Caco-2 (cell line): ENCODE results near the gene HEPACAM. TPM values are rescaled to one million over a fixed set of nuclear protein-coding genes. Genes with fewer than 3 reads are reported as not detected.

Experiments used
- BruUV-seq: library from RNA; stranded (reverse); fragments of 400-500 nt; replicated peaks from 2 replicates; lab custom pipeline; 2021; lab: Mats Ljungman, UMichigan
- CTCF ChIA-PET: fragments of 300-600 bp; sonication (Branson Sonifier 250); formaldehyde crosslinking; loops from one replicate; lab custom pipeline; 2022; ENCODE audit warnings: antibody characterized with exemption; lab: Charles Lee
- POLR2A ChIA-PET: fragments of 300-600 bp; sonication (Branson Sonifier 250); formaldehyde crosslinking; loops from one replicate; lab custom pipeline; 2022; ENCODE audit warnings: antibody characterized with exemption; lab: Charles Lee
- DNase-seq, 2 experiments: peaks; one replicate each; pipeline versions ENCODE4 v3.0.0 to v3.0.0-alpha.2; 2020 to 2022
- H3K27me3 ChIP-seq: replicated peaks from 2 replicates; pipeline ENCODE4 v1.6.0; 2011; ENCODE audit warnings: low read length; ENCODE audit not compliant: control insufficient read depth, insufficient read depth
- H3K36me3 ChIP-seq: 2 replicates; pipeline ENCODE4 v1.5.1; 2011; ENCODE audit warnings: low read length; ENCODE audit not compliant: control insufficient read depth, insufficient read depth
- H3K4me1 ChIP-seq: fragments of 250-450 bp; sonication (Bioruptor Pico); 2 replicates; pipeline ENCODE4 v1.5.1; 2020; ENCODE audit warnings: mild to moderate bottlenecking
- H3K4me3 ChIP-seq: 2 replicates; pipeline ENCODE4 v1.5.1; 2011; ENCODE audit warnings: low read depth, mild to moderate bottlenecking, control low read depth, low read length
- H3K9me3 ChIP-seq: fragments of 250-450 bp; sonication (Bioruptor Pico); 2 replicates; pipeline ENCODE4 v1.5.1; 2020; ENCODE audit warnings: mild to moderate bottlenecking, moderate library complexity
- H3K27ac Mint-ChIP-seq: one replicate; pipeline ENCODE4 v1.8.0; 2022; ENCODE audit warnings: mixed read lengths; ENCODE audit not compliant: unreplicated experiment
- H3K27me3 Mint-ChIP-seq: one replicate; pipeline ENCODE4 v1.8.0; 2022; ENCODE audit warnings: mixed read lengths; ENCODE audit not compliant: insufficient read depth, unreplicated experiment
- H3K36me3 Mint-ChIP-seq: one replicate; pipeline ENCODE4 v1.8.0; 2022; ENCODE audit warnings: mild to moderate bottlenecking, mixed read lengths; ENCODE audit not compliant: insufficient read depth, unreplicated experiment
- H3K4me1 Mint-ChIP-seq: one replicate; pipeline ENCODE4 v1.8.0; 2022; ENCODE audit warnings: low read depth, mixed read lengths; ENCODE audit not compliant: unreplicated experiment
- H3K4me3 Mint-ChIP-seq: one replicate; pipeline ENCODE4 v1.8.0; 2022; ENCODE audit warnings: mild to moderate bottlenecking, moderate library complexity, mixed read lengths; ENCODE audit not compliant: unreplicated experiment
- H3K9me3 Mint-ChIP-seq: one replicate; pipeline ENCODE4 v1.8.0; 2022; ENCODE audit warnings: mixed read lengths; ENCODE audit not compliant: unreplicated experiment
- CTCF ChIP-seq, 2 experiments: fragments of 200-600 bp in 1 of 2; IDR thresholded peaks; 1 replicate in 1 of 2; 2 replicates in 1 of 2; pipeline versions ENCODE4 v1.5.1 to v1.8.0; 2011 to 2022; ENCODE audit warnings: antibody characterized with exemption in 1 of 2, control low read depth in 1 of 2, inconsistent platforms in 1 of 2, low read depth in 1 of 2, low read length in 1 of 2, mild to moderate bottlenecking in 1 of 2, moderate library complexity in 1 of 2; ENCODE audit not compliant: insufficient read depth in 1 of 2, severe bottlenecking in 1 of 2, unreplicated experiment in 1 of 2
- intact Hi-C: fragments of 100-400 bp; cut with micrococcal nuclease; formaldehyde crosslinking; loops from one replicate; pipeline ENCODE4 v1.10.0; 2022; ENCODE audit not compliant: unreplicated experiment
- total RNA-seq: library from RNA; stranded (reverse); gene quantifications from 2 replicates; pipeline ENCODE4 v1.2.3, GENCODE V29; 2022

HEPACAM gene
- total RNA-seq, 1 experiment from 2014 or later: 0.11 TPM

GRCh38 chr11:124877910-124878758 is 57.7 kb downstream of the HEPACAM start:
- Histone ChIP-seq H3K4me3 (no peak overlapping the region), H3K27me3 (no peaks in the 10 kb centered on the region), H3K9me3 (no peaks in the 10 kb centered on the region), H3K4me1 (peaks cover 19% of the 10 kb centered on the region), H3K36me3 (no peaks in the 10 kb centered on the region)
- H3K27me3 Mint-ChIP-seq: peaks cover 12% of the 10 kb centered on the region
- ChIA-PET CTCF (interaction anchor here (0.5 to 1.1 kb wide), 2 partner anchors 9 to 100 kb away, joined by 3 read pairs; no protein-coding TSS in a partner anchor), POLR2A (no interaction called here)
- H3K36me3 Mint-ChIP-seq: no peaks in the 10 kb centered on the region
- TF ChIP-seq CTCF (IDR thresholded peaks at IDR 0.05; ENCODE audit: insufficient read depth in 1 of 2, low read depth in 1 of 2, low read length in 1 of 2, severe bottlenecking in 1 of 2, unreplicated experiment in 1 of 2): no peak
- peak in 1 of 2 experiments; percentile 34 for DNase-seq
- H3K4me3 Mint-ChIP-seq: peak overlapping the region; percentile 80
- H3K9me3 Mint-ChIP-seq: no peaks in the 10 kb centered on the region
- no TSS peak for BruUV-seq
- intact Hi-C loops: no loop called here
- H3K4me1 Mint-ChIP-seq: peaks cover 12% of the 10 kb centered on the region
- H3K27ac Mint-ChIP-seq: no peak overlapping the region

- DNase-seq: no peak
- no peaks in the 10 kb centered on the region for H3K36me3 Mint-ChIP-seq
- H3K27me3 Mint-ChIP-seq: peaks cover 16% of the 10 kb centered on the region
- no peaks in the 10 kb centered on the region for H3K36me3 ChIP-seq
- no peaks in the 10 kb centered on the region for H3K9me3 Mint-ChIP-seq
- H3K4me3 ChIP-seq: no peak overlapping the region
- ChIA-PET CTCF (interaction anchor here (0.5 to 1.1 kb wide), 2 partner anchors 10 to 99 kb away, joined by 3 read pairs; no protein-coding TSS in a partner anchor), POLR2A (no interaction called here)
- peaks cover 12% of the 10 kb centered on the region for H3K4me1 Mint-ChIP-seq
- peaks cover 13% of the 10 kb centered on the region for H3K4me1 ChIP-seq
- H3K27ac Mint-ChIP-seq: peak overlapping the region; percentile 69
- peaks cover 4% of the 10 kb centered on the region for H3K27me3 ChIP-seq
- H3K9me3 ChIP-seq: no peaks in the 10 kb centered on the region
- peak overlapping the region; percentile 80 for H3K4me3 Mint-ChIP-seq
- no TSS peak for BruUV-seq
- no peak for TF ChIP-seq CTCF (IDR thresholded peaks at IDR 0.05; ENCODE audit: insufficient read depth in 1 of 2, low read depth in 1 of 2, low read length in 1 of 2, severe bottlenecking in 1 of 2, unreplicated experiment in 1 of 2)
- intact Hi-C loops: no loop called here
Observed at GRCh38 chr11:124877631-124877909, 58.3 kb downstream of the HEPACAM start.

GRCh38 chr11:124876818-124877630 is 58.8 kb downstream of the HEPACAM start:
- Mint-ChIP-seq H3K4me3 (peak overlapping the region; percentile 80), H3K36me3 (no peaks in the 10 kb centered on the region), H3K27ac (peak overlapping the region; percentile 83), H3K9me3 (no peaks in the 10 kb centered on the region), H3K27me3 (peaks cover 16% of the 10 kb centered on the region), H3K4me1 (peaks cover 12% of the 10 kb centered on the region)
- Histone ChIP-seq H3K27me3 (peaks cover 4% of the 10 kb centered on the region), H3K4me1 (peaks cover 8% of the 10 kb centered on the region), H3K9me3 (no peaks in the 10 kb centered on the region), H3K36me3 (no peaks in the 10 kb centered on the region), H3K4me3 (peak overlapping the region; percentile 62)
- BruUV-seq: TSS peak; percentile 65
- no peak for DNase-seq
- intact Hi-C loops: loop anchor here (1.0 kb wide), 1 partner anchor 77 kb away; the partner anchor contains the start of gene CCDC15
- CTCF ChIA-PET: interaction anchor here (0.6 to 1.5 kb wide), 32 partner anchors 8 to 556 kb away, joined by 3 to 37 read pairs (median 6); partner anchors contain the start of genes CCDC15, NRGN, ROBO4 and SIAE
- POLR2A ChIA-PET: interaction anchor here (0.8 to 1.5 kb wide), 4 partner anchors 11 to 254 kb away, joined by 3 to 5 read pairs (median 4); partner anchors contain the start of gene TBRG1
- no peak for TF ChIP-seq CTCF (IDR thresholded peaks at IDR 0.05; ENCODE audit: insufficient read depth in 1 of 2, low read depth in 1 of 2, low read length in 1 of 2, severe bottlenecking in 1 of 2, unreplicated experiment in 1 of 2)
